ENCODE measurements around the gene DNAH1. TPM values are rescaled to one million over a fixed set of nuclear protein-coding genes. Genes with fewer than 3 reads are reported as not detected.

The DNAH1 gene
- total RNA-seq, 1 donor from 2014 or later, result 7.3 TPM

DNA sequence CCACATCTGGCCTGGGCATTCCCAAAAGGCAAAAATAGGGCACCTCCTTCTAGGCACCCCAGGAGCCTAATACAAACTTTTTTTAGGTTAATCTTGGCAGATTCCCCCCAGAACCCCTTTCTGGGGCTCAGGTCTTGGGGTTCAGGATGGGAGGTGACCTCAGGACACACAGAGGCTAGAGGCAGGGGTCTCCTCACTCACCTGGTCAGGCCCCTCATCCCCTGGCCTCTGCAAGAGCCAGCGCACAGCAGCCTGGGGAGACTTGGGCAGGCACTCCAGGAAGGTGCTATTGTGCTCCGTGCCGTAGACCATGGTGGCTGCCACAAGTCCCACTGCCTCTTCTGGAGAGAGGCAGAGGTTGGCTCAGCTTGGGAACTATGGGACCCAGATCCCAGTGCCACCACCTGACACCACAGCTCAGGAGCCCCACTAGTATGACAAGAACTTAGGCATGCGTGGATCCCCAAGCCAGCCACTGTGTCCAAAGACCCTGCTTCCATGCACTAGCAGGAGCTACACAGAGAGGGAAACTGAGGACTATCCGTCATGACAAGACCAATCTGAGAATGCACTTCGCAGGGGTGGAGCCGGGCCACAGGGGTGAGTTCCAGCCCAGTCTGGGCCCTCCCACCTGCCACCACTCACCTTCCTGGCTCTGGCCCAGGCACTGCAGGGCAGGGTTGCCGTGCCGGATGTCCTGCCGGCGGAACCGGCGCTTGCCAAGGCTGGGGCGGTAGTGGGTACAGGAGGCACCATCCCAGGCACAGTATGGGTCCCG, 121.4 kb downstream of the DNAH1 start:
- TF ChIP-seq, protein P1, sequence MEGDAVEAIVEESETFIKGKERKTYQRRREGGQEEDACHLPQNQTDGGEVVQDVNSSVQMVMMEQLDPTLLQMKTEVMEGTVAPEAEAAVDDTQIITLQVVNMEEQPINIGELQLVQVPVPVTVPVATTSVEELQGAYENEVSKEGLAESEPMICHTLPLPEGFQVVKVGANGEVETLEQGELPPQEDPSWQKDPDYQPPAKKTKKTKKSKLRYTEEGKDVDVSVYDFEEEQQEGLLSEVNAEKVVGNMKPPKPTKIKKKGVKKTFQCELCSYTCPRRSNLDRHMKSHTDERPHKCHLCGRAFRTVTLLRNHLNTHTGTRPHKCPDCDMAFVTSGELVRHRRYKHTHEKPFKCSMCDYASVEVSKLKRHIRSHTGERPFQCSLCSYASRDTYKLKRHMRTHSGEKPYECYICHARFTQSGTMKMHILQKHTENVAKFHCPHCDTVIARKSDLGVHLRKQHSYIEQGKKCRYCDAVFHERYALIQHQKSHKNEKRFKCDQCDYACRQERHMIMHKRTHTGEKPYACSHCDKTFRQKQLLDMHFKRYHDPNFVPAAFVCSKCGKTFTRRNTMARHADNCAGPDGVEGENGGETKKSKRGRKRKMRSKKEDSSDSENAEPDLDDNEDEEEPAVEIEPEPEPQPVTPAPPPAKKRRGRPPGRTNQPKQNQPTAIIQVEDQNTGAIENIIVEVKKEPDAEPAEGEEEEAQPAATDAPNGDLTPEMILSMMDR (conservative IDR thresholded peaks at IDR 0.05), result no peak
- H3K9me3 Mint-ChIP-seq, result no peaks in the 10 kb centered on the region
- no peak for DNase-seq (ENCODE audit: extremely low spot score, unreplicated experiment)
- H3K4me1 Mint-ChIP-seq (ENCODE audit: unreplicated experiment), result peaks cover 15% of the 10 kb centered on the region
- no peak overlapping the region for H3K27ac Mint-ChIP-seq
- H3K4me3 Mint-ChIP-seq, result no peak overlapping the region
- H3K27me3 Mint-ChIP-seq, result no peaks in the 10 kb centered on the region
- H3K36me3 Mint-ChIP-seq, result no peaks in the 10 kb centered on the region

DNA sequence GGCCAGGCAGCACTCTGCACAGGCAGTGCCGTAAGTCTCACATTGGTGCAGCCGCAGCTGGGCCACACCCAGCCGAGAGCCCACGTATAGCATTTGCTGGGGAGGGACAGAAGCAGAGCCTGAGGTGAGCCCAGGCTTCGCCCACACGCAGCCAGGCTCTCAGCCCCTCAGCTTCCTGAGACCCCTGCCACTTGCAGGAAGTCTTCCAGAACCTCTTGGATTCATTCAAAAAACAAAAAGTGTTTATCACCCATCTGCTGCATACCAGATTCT, 121.9 kb downstream of the DNAH1 start:
- no peak for DNase-seq (ENCODE audit: extremely low spot score, unreplicated experiment)
- H3K4me1 Mint-ChIP-seq (ENCODE audit: unreplicated experiment), result peaks cover 13% of the 10 kb centered on the region
- no peaks in the 10 kb centered on the region for H3K9me3 Mint-ChIP-seq

DNA sequence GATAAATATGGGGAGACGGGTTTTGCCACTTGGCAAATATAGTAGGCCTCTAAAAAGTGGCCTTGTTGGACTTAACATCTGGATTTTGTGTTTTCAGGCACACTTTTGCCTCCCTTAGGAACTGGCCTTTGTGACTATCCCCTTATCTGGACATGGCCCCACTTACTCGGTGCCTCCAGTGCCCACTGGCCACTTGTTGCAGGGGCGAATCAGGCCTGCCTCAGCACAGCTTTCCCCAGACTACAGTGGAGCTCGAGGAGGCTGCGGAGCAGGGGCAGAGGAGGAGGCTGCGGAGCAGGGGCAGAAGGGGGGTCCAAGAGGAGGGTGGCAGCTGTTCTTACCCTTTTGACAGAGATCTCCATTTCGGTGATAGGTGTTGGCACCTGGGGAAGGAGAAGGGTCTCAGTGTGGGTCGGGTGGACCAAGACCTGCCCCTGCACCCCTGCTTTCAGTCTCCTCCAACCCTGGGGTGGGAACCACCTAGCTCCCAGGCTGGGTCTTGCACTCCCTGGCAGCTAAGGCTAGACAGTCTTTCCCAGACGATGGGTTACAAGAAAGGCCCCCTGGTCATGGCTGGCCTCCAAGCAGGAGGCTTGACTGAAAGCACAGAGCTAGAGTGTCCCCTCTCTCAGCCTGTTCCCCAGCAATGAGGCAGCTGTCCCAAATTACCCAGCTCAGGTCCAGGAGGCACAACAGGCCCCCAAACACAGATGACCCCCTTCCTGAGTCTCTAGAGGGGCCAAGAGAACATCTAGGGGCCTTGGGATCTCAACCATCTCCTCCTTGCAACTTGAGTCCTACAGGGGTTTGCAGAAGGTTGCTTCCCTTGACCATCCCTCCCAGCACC, 122.7 kb downstream of the DNAH1 start:
- TF ChIP-seq, protein P1 (conservative IDR thresholded peaks at IDR 0.05), result no peak
- no peak for DNase-seq (ENCODE audit: extremely low spot score, unreplicated experiment)
- no peaks in the 10 kb centered on the region for H3K36me3 Mint-ChIP-seq
- no peak overlapping the region for H3K4me3 Mint-ChIP-seq
- H3K27ac Mint-ChIP-seq, result no peak overlapping the region
- no peaks in the 10 kb centered on the region for H3K9me3 Mint-ChIP-seq
- no peaks in the 10 kb centered on the region for H3K27me3 Mint-ChIP-seq
- peaks cover 7% of the 10 kb centered on the region for H3K4me1 Mint-ChIP-seq (ENCODE audit: unreplicated experiment)

More for the DNA sequence above, 121.9 kb downstream of the DNAH1 start:
- no peaks in the 10 kb centered on the region for H3K36me3 Mint-ChIP-seq
- no peak overlapping the region for H3K27ac Mint-ChIP-seq
- TF ChIP-seq, protein P1 (conservative IDR thresholded peaks at IDR 0.05), result no peak
- no peak overlapping the region for H3K4me3 Mint-ChIP-seq
- no peaks in the 10 kb centered on the region for H3K27me3 Mint-ChIP-seq

DNA sequence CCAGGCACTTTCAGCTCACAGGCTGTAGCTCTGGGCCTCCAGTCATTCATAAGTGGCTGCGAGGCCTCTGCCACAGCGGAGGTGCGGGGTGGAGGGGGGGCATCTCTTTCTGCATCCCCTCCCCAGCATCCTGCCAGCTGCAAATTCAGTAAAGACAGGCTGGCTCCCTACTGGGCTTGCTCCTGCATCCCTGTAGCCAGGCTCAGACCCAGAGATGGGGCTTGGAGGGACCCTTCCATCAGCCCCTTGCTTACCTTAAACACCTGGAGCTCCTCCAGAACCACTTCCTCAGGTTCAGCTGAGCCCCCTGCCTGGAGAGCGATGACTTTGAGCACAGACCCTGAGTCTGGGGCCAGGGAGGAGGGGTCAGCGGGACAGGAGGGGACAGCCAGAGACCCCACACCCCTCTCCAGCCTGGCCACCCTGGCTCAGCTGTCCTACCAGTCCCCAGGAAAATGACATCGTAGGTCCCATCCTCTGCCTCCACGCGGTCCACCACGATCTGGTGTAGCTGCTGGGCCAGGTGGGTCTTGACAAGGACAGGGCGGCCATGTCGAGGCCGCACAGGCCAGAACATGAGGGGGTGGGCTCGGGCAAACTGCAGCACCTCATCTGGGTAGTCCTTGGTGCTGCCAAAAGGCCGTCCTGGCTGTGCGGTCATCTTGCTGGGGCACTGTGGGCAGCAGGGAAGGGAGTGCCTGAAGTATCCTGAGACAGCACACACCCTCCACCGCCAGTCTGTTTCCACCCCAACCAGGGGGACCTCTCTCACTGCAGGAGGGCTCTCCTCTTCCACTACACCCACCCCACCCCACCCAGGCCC, 123.5 kb downstream of the DNAH1 start:
- no peak for DNase-seq (ENCODE audit: extremely low spot score, unreplicated experiment)
- Mint-ChIP-seq H3K9me3 (no peaks in the 10 kb centered on the region), H3K4me1 (ENCODE audit: unreplicated experiment) (no peaks in the 10 kb centered on the region), H3K27ac (no peak overlapping the region), H3K4me3 (no peak overlapping the region), H3K36me3 (no peaks in the 10 kb centered on the region), H3K27me3 (no peaks in the 10 kb centered on the region)
- TF ChIP-seq, protein P1 (conservative IDR thresholded peaks at IDR 0.05), result no peak

DNA sequence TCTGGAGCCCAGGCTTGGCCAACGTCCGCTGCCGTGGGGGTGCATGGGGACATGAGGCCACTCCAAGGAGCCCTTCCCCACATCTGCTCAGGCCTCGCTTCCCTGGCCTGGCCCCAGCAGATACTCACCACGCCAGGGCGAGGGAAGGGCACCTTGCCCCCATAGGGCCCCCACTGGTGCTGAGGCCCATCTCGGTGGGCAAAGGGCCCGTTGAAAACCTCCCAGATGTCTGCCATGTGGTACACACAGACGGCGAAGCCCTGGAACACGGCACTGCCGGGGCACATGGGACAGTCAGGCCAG, 124.1 kb downstream of the DNAH1 start:
- no peak for DNase-seq (ENCODE audit: extremely low spot score, unreplicated experiment)
- Mint-ChIP-seq H3K27ac (no peak overlapping the region), H3K4me3 (no peak overlapping the region)

More for the DNA sequence above, 124.1 kb downstream of the DNAH1 start:
- H3K4me1 Mint-ChIP-seq (ENCODE audit: unreplicated experiment), result no peaks in the 10 kb centered on the region
- no peaks in the 10 kb centered on the region for H3K27me3 Mint-ChIP-seq
- TF ChIP-seq, protein P1 (conservative IDR thresholded peaks at IDR 0.05), result no peak
- no peaks in the 10 kb centered on the region for H3K9me3 Mint-ChIP-seq
- no peaks in the 10 kb centered on the region for H3K36me3 Mint-ChIP-seq

All from type B pancreatic cell (in vitro differentiated cells).